SK-N-MC (cell line): ENCODE results near the gene PRDM7.

Experiments used
- EZH2 ChIP-seq: fragments of 200-600 bp; sonication (generic); IDR thresholded peaks from one replicate; pipeline ENCODE4 v1.6.1; 2017; ENCODE audit warnings: antibody characterized with exemption
- FOXP2 ChIP-seq: optimal IDR thresholded peaks from 2 replicates; pipeline ENCODE3; 2011; ENCODE audit warnings: mild to moderate bottlenecking, moderate library complexity; ENCODE audit not compliant: insufficient read depth; ENCODE audit errors: extremely low read length, control extremely low read depth
- POLR2AphosphoS5 ChIP-seq: IDR thresholded peaks from 2 replicates; pipeline ENCODE4 v1.6.1; 2012; ENCODE audit warnings: mild to moderate bottlenecking, low read depth, low read length, borderline replicate concordance

GRCh38 chr16:90008708-90009145, 68.4 kb downstream of the PRDM7 start:
- TF ChIP-seq EZH2 (no peak), POLR2AphosphoS5 (no peak), FOXP2 (no peak)
